Measurements from ENCODE around the gene RRP15. TPM values are rescaled to one million over a fixed set of nuclear protein-coding genes. Genes with fewer than 3 reads are reported as not detected.

RRP15 gene
- total RNA-seq, 1 experiment from 2014 or later, result 25.6 TPM

DNA sequence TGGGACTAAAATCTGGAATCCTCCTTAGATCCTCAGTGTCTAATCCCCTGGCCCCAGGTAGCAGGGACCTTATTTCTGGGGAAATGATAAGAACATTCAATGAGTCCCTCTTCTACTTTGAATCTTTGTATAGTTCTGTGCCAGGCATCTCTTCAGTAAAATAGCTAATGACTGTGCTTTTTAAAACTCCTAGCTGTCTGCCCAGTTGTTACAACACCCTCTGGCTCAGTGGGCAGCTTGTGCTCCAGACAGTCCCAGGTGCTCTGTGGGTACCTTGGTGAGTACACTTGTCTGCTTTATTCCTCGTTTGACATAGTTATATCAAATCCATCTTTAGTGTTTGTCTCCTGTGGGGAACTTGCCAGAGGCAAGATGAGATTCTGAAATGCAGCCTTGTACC lies 78.0 kb downstream of the RRP15 start:
- Histone ChIP-seq H3F3A (ENCODE audit: low read length, unreplicated experiment) (no peaks in the 10 kb centered on the region), H2AFZ (ENCODE audit: low read length) (no peak overlapping the region), H3K9me3 (ENCODE audit: low read length) (no peaks in the 10 kb centered on the region), H3K27ac (ENCODE audit: low read length) (no peak overlapping the region), H3K36me3 (ENCODE audit: low read depth, low read length) (peaks cover 40% of the 10 kb centered on the region), H3K27me3 (ENCODE audit: low read length) (no peaks in the 10 kb centered on the region), H3K4me1 (ENCODE audit: insufficient read depth, low read length) (peaks cover 4% of the 10 kb centered on the region; the same call in 1 of the 2 replicates), H3K79me2 (ENCODE audit: low read length) (peaks cover 99% of the 10 kb centered on the region), H3K4me3 (ENCODE audit: low read length) (no peak overlapping the region), H3K9me2 (replicated peaks; ENCODE audit: low read length) (no peaks in the 10 kb centered on the region), H3K9ac (ENCODE audit: low read length) (no peak overlapping the region), H4K20me1 (ENCODE audit: low read length) (no peaks in the 10 kb centered on the region), H3K4me2 (ENCODE audit: low read length) (no peak overlapping the region)
- BruUV-seq (replicated peaks), result no TSS peak
- TF ChIP-seq, protein P1, sequence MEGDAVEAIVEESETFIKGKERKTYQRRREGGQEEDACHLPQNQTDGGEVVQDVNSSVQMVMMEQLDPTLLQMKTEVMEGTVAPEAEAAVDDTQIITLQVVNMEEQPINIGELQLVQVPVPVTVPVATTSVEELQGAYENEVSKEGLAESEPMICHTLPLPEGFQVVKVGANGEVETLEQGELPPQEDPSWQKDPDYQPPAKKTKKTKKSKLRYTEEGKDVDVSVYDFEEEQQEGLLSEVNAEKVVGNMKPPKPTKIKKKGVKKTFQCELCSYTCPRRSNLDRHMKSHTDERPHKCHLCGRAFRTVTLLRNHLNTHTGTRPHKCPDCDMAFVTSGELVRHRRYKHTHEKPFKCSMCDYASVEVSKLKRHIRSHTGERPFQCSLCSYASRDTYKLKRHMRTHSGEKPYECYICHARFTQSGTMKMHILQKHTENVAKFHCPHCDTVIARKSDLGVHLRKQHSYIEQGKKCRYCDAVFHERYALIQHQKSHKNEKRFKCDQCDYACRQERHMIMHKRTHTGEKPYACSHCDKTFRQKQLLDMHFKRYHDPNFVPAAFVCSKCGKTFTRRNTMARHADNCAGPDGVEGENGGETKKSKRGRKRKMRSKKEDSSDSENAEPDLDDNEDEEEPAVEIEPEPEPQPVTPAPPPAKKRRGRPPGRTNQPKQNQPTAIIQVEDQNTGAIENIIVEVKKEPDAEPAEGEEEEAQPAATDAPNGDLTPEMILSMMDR (conservative IDR thresholded peaks at IDR 0.05; ENCODE audit: low read depth, low read length), result no peak
- TF ChIP-seq EZH2 (IDR thresholded peaks at IDR 0.05; ENCODE audit: low read length, unreplicated experiment) (no peak), EZH2phosphoT487 (IDR thresholded peaks at IDR 0.05; ENCODE audit: borderline replicate concordance, low read length) (no peak)
- POLR2A ChIA-PET (ENCODE audit: unreplicated experiment), result interaction anchor here (0.6 kb wide), 2 partner anchors 100 to 227 kb away, joined by 3 to 4 read pairs; no protein-coding TSS in a partner anchor
- CTCF ChIA-PET, result no interaction called here
- ATAC-seq (no peak), DNase-seq (no peak)
- intact Hi-C loops (cut with micrococcal nuclease), result loop anchor here (5.0 kb wide), 3 partner anchors 74 to 294 kb away; no protein-coding TSS in a partner anchor

DNA sequence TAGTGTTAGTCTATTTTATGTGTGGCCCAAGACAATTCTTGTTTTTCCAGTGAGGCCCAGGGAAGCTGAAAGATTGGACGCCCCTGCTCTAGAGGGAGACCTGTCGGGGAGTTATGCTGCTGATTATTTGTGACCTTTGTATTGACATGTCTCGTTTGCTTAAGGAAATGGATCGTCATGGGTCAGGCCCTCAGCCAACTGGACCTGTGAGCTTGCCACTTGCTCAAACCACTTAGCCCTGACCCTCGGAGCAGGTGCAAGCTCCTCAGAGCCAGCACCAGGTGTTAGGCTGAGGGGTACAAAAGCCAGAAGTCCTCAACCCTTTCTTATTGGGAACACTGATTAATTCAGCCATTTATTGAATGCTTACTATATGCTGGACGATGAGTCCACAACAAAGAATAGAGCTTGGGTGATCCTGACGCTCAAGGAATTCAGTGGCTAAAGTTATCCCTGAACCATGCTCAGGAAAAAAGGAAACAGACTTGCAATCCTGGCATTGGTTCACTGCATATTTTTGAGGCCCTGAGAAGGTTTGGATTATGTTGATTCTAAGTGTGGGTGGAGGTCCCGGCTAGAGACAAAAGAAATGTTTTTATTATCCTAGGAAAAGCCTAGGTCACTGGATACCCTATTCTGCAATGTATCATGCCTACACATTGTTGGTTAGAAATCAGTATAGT lies 79.1 kb downstream of the RRP15 start:
- Histone ChIP-seq H3K9me2 (replicated peaks; ENCODE audit: low read length) (no peaks in the 10 kb centered on the region), H3K27ac (ENCODE audit: low read length) (no peak overlapping the region), H3K36me3 (ENCODE audit: low read depth, low read length) (peaks cover 46% of the 10 kb centered on the region), H2AFZ (ENCODE audit: low read length) (no peak overlapping the region), H3K9me3 (ENCODE audit: low read length) (no peaks in the 10 kb centered on the region), H3K9ac (ENCODE audit: low read length) (no peak overlapping the region), H3K79me2 (ENCODE audit: low read length) (peaks cover 98% of the 10 kb centered on the region), H3K4me2 (ENCODE audit: low read length) (no peak overlapping the region), H3K27me3 (ENCODE audit: low read length) (no peaks in the 10 kb centered on the region), H3F3A (ENCODE audit: low read length, unreplicated experiment) (no peaks in the 10 kb centered on the region), H3K4me3 (ENCODE audit: low read length) (no peak overlapping the region), H4K20me1 (ENCODE audit: low read length) (no peaks in the 10 kb centered on the region), H3K4me1 (ENCODE audit: insufficient read depth, low read length) (no peaks in the 10 kb centered on the region)
- no peak for TF ChIP-seq EZH2phosphoT487 (IDR thresholded peaks at IDR 0.05; ENCODE audit: borderline replicate concordance, low read length)
- TF ChIP-seq, protein P1 (conservative IDR thresholded peaks at IDR 0.05; ENCODE audit: low read depth, low read length), result no peak
- no peak for TF ChIP-seq EZH2 (IDR thresholded peaks at IDR 0.05; ENCODE audit: low read length, unreplicated experiment)
- DNase-seq (no peak), ATAC-seq (no peak)
- intact Hi-C loops (cut with micrococcal nuclease), result loop anchor here (5.0 kb wide), 3 partner anchors 73 to 293 kb away; no protein-coding TSS in a partner anchor
- CTCF ChIA-PET, result no interaction called here
- BruUV-seq (replicated peaks), result no TSS peak
- POLR2A ChIA-PET (ENCODE audit: unreplicated experiment), result interaction anchor here (0.5 to 0.6 kb wide), 2 partner anchors 10 to 99 kb away, joined by 3 read pairs; no protein-coding TSS in a partner anchor

All from PC-3 (cell line).